ENCODE data around the gene FRA10AC1.

Gene FRA10AC1

GRCh38 chr10:93702210-93703001, at the start of gene FRA10AC1:
FRA10AC1 (minus strand) TSS chr10:93702592; CDS start chr10:93700106, 2,486 bp downstream.
- peak; percentile 89 for DNase-seq

- DNase-seq = peak; percentile 6
Observed at GRCh38 chr10:93751832-93752231, 49.4 kb upstream of the FRA10AC1 start.

GRCh38 chr10:93751124-93751523, 48.7 kb upstream of the FRA10AC1 start:
- DNase-seq = no peak

- DNase-seq = no peak
Observed at GRCh38 chr10:93749218-93749799, 46.9 kb upstream of the FRA10AC1 start.

- no peak for DNase-seq
Observed at GRCh38 chr10:93746844-93747284, 44.5 kb upstream of the FRA10AC1 start.

- DNase-seq = peak; percentile 10
Observed at GRCh38 chr10:93745408-93746065, 43.1 kb upstream of the FRA10AC1 start.

- DNase-seq = peak; percentile 6
Observed at GRCh38 chr10:93742633-93743349, 40.4 kb upstream of the FRA10AC1 start.

GRCh38 chr10:93741367-93741766, 39.0 kb upstream of the FRA10AC1 start:
- DNase-seq = no peak

GRCh38 chr10:93726024-93726423, 23.6 kb upstream of the FRA10AC1 start:
- no peak for DNase-seq

GRCh38 chr10:93723153-93723552, 20.8 kb upstream of the FRA10AC1 start:
- no peak for DNase-seq

GRCh38 chr10:93722550-93722949, 20.2 kb upstream of the FRA10AC1 start:
- no peak for DNase-seq

- DNase-seq = no peak
Observed at GRCh38 chr10:93719901-93720300, 17.5 kb upstream of the FRA10AC1 start.

- no peak for DNase-seq
Observed at GRCh38 chr10:93718937-93719725, 16.7 kb upstream of the FRA10AC1 start.

GRCh38 chr10:93716766-93717165, 14.4 kb upstream of the FRA10AC1 start:
- DNase-seq = no peak

GRCh38 chr10:93715345-93715744, 13.0 kb upstream of the FRA10AC1 start:
- DNase-seq = no peak

GRCh38 chr10:93712593-93712992, 10.2 kb upstream of the FRA10AC1 start:
- no peak for DNase-seq

GRCh38 chr10:93711891-93712290, 9.5 kb upstream of the FRA10AC1 start:
- no peak for DNase-seq

GRCh38 chr10:93710333-93710909, 8.0 kb upstream of the FRA10AC1 start:
- DNase-seq = no peak

- DNase-seq = no peak
Observed at GRCh38 chr10:93707623-93708022, 5.2 kb upstream of the FRA10AC1 start.

- no peak for DNase-seq
Observed at GRCh38 chr10:93704451-93704850, 2.1 kb upstream of the FRA10AC1 start.

GRCh38 chr10:93703841-93704240, 1.4 kb upstream of the FRA10AC1 start:
- DNase-seq = no peak

GRCh38 chr10:93703066-93703465, 674 bp upstream of the FRA10AC1 start:
- peak; percentile 19 for DNase-seq
